ENCODE data around the gene FUT7.

The FUT7 gene

DNA sequence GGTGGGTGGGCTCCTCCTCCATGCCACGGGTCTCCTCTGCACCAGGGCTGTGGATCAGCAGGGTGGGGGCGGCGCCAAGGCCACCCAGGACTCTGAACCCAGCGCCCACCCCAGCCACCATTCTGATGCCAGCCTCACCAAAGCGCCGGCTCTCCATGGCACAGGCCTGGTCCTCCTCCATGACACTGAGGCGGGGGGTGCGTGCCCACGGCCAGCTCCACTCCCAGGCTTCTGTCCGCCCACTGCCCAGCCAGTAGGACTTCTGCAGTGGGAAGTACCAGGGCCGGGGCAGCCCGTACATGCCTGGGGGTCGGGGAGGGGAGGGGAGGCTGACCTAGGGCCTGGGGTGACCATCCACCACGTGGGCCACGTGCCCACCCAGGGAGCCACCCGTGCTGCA, 15.5 kb downstream of the FUT7 start:
- no peak for DNase-seq (ENCODE audit: low spot score)
- TF ChIP-seq, protein P1, sequence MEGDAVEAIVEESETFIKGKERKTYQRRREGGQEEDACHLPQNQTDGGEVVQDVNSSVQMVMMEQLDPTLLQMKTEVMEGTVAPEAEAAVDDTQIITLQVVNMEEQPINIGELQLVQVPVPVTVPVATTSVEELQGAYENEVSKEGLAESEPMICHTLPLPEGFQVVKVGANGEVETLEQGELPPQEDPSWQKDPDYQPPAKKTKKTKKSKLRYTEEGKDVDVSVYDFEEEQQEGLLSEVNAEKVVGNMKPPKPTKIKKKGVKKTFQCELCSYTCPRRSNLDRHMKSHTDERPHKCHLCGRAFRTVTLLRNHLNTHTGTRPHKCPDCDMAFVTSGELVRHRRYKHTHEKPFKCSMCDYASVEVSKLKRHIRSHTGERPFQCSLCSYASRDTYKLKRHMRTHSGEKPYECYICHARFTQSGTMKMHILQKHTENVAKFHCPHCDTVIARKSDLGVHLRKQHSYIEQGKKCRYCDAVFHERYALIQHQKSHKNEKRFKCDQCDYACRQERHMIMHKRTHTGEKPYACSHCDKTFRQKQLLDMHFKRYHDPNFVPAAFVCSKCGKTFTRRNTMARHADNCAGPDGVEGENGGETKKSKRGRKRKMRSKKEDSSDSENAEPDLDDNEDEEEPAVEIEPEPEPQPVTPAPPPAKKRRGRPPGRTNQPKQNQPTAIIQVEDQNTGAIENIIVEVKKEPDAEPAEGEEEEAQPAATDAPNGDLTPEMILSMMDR (IDR thresholded peaks at IDR 0.05; ENCODE audit: extremely low read depth, missing control alignments) = no peak

DNA sequence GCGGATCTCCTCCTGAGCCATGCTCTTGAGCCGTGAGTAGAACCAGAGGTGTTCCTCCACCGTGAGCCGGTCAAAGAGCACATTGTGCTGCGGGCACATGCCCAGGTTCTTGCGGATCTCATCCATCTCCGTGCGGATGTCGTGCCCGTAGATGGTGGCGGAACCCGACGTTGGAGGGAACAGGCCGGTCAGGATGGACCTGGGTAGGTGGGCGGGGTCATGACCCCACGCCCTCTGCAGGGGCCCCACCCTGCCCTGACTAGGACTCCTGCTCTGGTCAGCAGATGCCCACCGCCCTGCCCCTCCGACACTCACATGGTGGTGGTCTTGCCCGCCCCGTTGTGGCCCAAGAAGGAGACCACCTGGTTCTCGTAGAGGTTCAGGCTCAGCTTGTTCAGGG, 15.9 kb downstream of the FUT7 start:
- no peak for DNase-seq (ENCODE audit: low spot score)
- TF ChIP-seq, protein P1 (IDR thresholded peaks at IDR 0.05; ENCODE audit: extremely low read depth, missing control alignments) = no peak

DNA sequence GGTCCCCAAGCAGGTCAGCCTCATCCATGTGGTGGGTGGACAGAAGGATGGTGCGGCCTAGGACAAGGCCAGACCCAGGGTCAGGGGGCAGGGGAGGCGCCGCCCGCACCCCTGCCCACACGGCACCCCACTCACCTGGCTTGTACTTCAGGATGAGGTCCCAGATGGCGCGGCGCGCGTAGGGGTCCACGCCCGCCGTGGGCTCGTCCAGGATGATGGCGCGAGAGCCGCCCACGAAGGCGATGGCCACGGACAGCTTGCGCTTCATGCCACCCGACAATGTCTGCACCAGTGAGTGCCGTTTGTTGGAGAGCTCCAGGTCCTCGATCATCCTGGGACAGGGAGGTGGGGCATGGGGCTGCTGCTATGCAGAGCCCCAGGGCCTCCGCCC, 16.4 kb downstream of the FUT7 start:
- no peak for DNase-seq (ENCODE audit: low spot score)
- TF ChIP-seq, protein P1 (IDR thresholded peaks at IDR 0.05; ENCODE audit: extremely low read depth, missing control alignments) = no peak

DNA sequence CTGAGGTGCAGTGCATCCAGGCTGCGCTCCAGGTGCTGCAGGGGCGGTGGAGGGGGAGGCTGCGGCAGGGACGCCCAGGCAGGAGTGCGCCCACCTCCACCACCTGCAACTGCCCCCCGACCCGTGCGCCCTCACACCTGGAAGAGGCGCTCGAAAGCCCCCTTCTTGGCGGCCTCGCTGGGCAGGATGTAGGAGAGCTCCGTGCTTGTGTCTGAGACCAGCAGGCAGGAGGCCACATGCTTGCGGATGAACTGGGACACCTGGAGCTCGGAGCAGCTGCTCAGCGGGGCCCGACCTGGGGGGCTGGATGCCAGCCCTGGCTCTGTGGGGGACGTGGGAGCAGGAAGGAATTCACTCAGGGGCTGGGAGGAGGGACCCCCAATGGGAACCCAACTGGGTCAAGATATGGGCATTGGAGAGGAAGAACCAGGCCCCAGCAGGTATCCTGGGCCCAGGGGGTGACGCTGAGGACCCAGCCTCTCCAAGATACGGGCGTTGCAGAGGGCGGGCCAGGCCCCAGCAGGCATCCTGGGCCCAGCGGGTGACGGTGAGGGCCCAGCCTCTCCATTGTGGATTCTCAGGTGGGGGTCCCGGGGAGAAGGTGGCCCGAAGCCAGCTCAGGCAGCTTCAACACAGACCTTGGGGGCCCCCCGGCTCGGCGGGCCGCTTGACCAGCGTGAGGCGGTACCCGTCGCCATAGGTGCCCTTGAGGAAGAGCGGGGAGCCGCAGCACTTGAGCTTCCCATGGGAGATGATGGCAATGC, 16.9 kb downstream of the FUT7 start:
- TF ChIP-seq, protein P1 (IDR thresholded peaks at IDR 0.05; ENCODE audit: extremely low read depth, missing control alignments) = no peak
- no peak for DNase-seq (ENCODE audit: low spot score)

DNA sequence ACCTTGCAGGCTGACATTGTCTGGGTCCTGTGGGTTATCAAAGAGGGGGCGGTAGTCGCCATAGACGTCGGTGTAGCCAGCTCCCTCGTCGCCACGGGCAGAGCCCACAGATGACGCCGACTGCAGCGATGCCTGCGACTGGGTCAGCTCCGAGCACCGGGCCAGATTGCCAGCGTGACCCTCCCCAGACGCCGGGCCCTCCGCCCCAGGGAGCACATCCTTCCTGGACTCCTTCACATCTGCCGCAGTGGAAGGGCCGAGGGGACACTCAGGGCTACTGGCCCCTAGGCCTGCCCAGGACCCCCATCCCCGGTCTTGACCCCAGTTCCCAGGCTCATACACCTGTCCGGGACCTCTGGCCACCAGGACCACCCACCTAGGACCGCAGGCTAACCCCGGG, 17.7 kb downstream of the FUT7 start:
- TF ChIP-seq, protein P1 (IDR thresholded peaks at IDR 0.05; ENCODE audit: extremely low read depth, missing control alignments) = no peak
- no peak for DNase-seq (ENCODE audit: low spot score)

DNA sequence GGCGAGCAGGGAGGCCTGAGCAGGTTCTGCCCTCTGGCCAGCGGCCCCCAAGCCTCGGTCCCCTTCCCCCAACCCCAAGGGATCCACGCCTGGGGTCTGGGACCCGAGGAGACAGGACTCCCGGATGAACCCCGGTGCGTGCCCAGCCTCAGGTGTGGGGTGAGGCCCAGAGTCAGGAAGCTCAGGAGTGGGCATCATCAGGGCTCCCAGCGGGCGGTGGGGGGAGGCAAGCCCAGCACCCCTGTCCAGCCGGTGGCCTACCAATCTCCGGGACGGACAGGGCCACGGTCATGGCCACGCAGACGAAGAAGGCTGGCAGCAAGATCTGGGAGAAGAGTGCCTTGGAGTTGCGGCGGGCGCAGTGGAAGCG, 18.3 kb downstream of the FUT7 start:
- no peak for DNase-seq (ENCODE audit: low spot score)
- TF ChIP-seq, protein P1 (IDR thresholded peaks at IDR 0.05; ENCODE audit: extremely low read depth, missing control alignments) = no peak

DNA sequence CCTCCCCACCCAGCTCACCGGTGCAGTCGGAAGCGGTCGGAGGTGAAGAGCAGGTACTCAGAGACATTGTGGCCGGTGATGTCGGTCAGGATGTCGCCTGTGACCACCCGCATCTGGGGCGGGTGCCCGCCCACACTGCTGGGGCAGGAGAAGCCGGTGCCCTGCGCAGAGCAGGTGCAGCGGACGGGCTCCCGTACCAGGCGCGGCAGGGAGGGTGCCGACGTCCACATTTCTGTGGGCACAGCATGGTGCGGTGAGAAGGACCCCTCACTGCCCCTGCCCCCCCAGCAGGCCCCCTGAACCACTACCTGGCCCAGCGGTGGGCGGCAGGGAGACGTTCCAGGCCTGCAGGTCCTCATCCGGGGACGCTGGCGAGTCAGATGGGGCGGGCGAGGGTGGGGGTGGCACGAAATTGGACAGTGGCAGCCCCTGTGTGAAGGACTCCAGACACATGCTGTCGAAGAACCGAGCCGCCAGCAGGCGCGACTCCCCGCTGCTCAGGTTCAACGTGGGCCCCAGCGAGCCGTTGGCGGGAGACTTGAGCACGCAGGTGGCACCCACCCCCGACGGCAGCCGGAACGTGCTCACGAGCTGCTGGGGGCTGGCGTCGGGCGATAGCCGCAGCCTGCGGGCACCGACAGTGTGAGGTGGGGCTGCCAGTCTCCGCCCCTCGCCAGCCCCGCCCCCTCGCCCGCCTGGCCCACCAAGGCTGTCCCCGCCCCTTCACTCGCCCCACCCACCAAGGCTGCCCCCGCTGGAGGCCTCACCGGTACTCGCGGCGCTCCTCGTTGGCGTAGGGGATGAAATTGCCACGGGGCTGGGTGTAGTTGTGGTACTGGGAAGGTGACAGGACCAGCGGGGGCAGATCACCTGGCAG, 19.0 kb downstream of the FUT7 start:
- no peak for DNase-seq (ENCODE audit: low spot score)
- TF ChIP-seq, protein P1 (IDR thresholded peaks at IDR 0.05; ENCODE audit: extremely low read depth, missing control alignments) = no peak

Data from GM20000 (cell line).